Panc1 (cell line): ENCODE data around the gene NBPF20.
"Not testable (repeated sequence)": the region's sequence is repeated elsewhere in the genome, so short reads cannot be mapped to it uniquely, and the experiment has no call there.

Source experiments
- POLR2AphosphoS5 ChIP-seq: IDR thresholded peaks from 2 replicates; pipeline ENCODE4 v1.6.1; 2012; ENCODE audit warnings: mild to moderate bottlenecking, low read depth, low read length, moderate library complexity
- SIN3A ChIP-seq: IDR thresholded peaks from 2 replicates; pipeline ENCODE4 v1.6.1; 2012; ENCODE audit warnings: low read depth, mild to moderate bottlenecking, low read length, moderate library complexity, borderline replicate concordance; ENCODE audit not compliant: insufficient read depth
- TF ChIP-seq, protein P1 (sequence below): fragments of 450-650 bp; IDR thresholded peaks from 2 replicates; pipeline ENCODE4 v1.5.1; 2017; ENCODE audit warnings: mild to moderate bottlenecking

DNA sequence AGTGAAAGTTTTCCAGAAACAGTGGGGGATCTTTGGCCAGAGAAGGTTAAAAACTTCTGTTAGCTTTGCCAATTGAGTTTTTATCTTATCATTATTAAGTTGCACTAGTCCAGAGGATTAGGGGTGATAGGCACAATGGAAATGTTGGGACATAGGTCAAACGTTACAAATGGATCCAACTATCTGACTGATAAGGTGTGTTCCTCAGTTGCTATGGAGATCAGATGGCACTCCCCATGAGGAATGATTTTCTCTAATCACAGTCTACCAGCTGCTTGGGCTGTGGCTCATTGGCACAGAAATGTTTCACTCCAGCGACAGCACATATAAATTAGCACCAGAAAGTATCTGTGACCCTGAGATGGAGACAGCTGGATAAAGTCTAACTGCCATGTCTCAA is 47.3 kb upstream of the NBPF20 start:
- TF ChIP-seq, protein P1, sequence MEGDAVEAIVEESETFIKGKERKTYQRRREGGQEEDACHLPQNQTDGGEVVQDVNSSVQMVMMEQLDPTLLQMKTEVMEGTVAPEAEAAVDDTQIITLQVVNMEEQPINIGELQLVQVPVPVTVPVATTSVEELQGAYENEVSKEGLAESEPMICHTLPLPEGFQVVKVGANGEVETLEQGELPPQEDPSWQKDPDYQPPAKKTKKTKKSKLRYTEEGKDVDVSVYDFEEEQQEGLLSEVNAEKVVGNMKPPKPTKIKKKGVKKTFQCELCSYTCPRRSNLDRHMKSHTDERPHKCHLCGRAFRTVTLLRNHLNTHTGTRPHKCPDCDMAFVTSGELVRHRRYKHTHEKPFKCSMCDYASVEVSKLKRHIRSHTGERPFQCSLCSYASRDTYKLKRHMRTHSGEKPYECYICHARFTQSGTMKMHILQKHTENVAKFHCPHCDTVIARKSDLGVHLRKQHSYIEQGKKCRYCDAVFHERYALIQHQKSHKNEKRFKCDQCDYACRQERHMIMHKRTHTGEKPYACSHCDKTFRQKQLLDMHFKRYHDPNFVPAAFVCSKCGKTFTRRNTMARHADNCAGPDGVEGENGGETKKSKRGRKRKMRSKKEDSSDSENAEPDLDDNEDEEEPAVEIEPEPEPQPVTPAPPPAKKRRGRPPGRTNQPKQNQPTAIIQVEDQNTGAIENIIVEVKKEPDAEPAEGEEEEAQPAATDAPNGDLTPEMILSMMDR, result not testable (repeated sequence)
- TF ChIP-seq SIN3A, POLR2AphosphoS5: not testable (repeated sequence)
